Endothelial cell of hepatic sinusoid (primary cell): ENCODE measurements around the gene RNASEH1.

Experiments
- in situ Hi-C: cut with HindIII; loops from 2 replicates; pipeline ENCODE4 v1.10.0; 2017; ENCODE audit warnings: low sequenced_read_pairs

The RNASEH1 gene

GRCh38 chr2:3565117-3565516 is 7.0 kb upstream of the RNASEH1 start:
- in situ Hi-C loops, result no loop called here

- in situ Hi-C loops, result no loop called here
Measured at GRCh38 chr2:3563521-3563976, 5.4 kb upstream of the RNASEH1 start.

- in situ Hi-C loops, result no loop called here
Measured at GRCh38 chr2:3557639-3558204, 411 bp downstream of the RNASEH1 start.

GRCh38 chr2:3553946-3554345 is 4.2 kb downstream of the RNASEH1 start:
- in situ Hi-C loops, result no loop called here

GRCh38 chr2:3547915-3548314 is 10.2 kb downstream of the RNASEH1 start:
- in situ Hi-C loops, result no loop called here

- in situ Hi-C loops, result no loop called here
Measured at GRCh38 chr2:3545788-3546478, 12.2 kb downstream of the RNASEH1 start.

DNA sequence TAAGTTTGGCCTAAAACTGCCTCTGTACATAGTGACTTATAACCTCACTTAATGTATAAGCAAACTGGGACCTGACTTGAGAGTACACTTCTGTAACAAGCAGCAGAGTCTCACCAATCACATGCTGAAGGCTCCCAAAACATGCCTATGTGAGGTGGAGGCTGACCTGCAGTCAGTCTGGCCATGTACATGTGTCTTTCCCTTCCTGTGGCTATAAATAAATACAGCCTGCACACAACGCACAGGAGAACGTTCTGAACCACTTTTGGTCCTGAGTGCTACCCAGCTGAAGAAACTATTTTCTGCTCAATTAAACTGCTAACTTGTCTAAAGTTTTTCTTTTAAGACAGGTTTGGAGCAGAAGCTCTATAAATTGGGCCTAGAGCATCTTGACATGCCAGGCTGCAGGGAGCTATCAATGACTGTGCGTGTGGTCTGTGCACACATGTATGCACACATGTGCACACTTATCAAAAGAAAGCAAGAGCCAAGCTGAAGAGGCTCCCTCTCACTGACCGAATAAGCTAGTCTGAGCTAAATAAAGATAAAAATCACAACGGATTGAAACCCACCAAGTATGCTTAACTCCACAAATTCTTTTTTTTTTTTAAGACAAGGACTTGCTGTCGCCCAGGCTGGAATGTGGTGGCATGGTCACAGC is 15.0 kb downstream of the RNASEH1 start:
- in situ Hi-C loops, result no loop called here

DNA sequence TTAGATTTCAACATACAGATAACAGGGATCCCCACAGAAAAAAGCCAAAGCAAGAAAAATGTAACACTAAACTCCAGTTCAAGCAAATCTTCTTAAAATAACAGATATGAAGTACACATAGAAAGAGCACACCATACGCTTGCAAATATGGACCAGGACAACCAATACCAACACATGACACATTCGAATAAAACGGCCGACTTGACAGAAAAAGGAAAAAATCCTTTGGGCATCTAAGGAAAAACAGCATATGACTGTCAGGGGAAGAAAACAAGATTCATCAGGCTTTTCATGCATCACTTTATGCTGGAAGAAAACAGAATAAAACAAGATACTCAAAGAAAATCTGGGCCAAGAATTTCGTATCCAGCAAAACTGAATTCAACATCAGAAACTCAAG is 16.0 kb downstream of the RNASEH1 start:
- in situ Hi-C loops, result no loop called here

DNA sequence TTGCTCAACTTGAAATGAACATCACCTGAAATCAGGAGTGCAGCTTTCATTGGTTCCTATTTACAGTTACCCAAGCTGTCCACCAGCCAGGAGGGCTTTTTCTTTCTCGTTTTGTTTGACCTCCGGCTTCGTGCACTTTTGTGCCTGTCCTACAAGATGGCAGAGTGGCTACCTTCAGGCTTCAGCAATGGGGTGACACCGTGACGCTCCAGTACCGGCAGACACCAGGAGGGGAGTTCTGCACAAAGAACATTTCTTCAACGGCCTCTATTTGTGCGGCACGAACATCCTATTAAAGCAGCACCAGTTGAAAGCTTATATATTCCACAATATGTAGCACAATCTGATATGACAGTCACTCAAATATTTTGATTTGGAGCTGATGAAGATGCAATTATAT is 18.3 kb downstream of the RNASEH1 start:
- in situ Hi-C loops, result loop anchor here (5.0 kb wide), 1 partner anchor 68 kb away; no protein-coding TSS in a partner anchor

DNA sequence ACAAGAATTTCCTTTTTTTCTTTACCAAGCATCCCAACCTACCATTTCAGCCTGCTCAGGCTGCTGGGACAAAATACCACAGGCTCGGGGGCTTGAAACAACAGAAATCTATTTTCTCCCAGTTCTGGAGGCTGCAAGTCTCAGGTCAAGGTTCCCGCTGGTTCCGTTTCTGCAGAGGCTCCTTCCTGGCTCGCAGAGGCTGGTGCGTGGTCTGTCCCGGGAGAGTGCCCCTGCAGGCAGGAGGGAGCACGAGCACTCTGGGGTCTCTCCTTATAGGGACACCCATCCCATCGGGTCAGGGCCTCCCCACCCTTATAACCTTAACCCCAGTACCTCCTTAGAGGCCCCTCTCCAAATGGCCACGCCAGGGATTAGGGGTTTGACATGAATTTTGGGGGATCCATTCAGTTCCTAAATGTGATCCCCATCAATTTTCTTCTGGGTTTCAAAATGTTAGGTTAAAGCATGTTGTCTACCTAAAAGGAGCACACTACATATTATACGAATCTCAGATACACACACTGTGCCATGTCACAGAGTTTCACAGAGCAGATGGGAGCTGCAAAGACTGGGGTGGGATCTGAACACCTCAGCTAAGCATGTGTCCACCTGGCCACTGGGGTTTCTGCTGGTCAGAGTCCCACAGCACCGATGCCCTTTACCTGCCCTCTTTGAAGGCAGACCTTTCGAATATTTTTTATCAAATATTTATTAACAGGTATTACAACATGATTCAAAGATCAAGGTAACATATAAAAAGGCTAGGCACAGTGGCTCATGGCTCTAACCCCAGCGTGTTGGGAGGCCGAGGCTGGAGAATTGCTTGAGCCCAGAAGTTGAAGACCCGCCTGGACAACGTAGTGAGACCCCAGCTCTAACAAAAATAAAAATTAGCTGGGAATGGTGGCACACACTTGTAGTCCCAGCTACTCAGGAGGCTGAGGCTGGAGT is 21.2 kb downstream of the RNASEH1 start:
- in situ Hi-C loops, result loop anchor here (5.0 kb wide), 1 partner anchor 65 kb away; no protein-coding TSS in a partner anchor

- in situ Hi-C loops, result loop anchor here (5.0 kb wide), 1 partner anchor 64 kb away; no protein-coding TSS in a partner anchor
Measured at GRCh38 chr2:3535794-3536681, 22.1 kb downstream of the RNASEH1 start.

DNA sequence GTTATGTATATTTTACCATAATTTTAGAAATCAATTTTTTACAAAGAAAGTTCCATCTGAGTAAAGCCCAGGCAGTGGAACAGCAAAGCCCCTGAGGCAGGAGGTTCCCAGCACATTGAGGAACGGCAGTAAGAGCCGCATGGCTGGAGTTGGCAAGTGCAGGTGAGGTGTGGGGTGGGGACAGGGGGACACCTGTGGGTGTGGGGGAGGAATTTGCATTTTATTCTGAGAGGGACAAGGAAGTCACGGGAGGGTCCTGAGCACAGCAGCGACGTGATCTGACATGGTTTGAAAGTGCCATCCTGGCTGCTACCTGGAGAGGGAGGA is 22.7 kb downstream of the RNASEH1 start:
- in situ Hi-C loops, result loop anchor here (5.0 kb wide), 1 partner anchor 63 kb away; no protein-coding TSS in a partner anchor

- in situ Hi-C loops, result no loop called here
Measured at GRCh38 chr2:3534251-3534814, 23.8 kb downstream of the RNASEH1 start.

DNA sequence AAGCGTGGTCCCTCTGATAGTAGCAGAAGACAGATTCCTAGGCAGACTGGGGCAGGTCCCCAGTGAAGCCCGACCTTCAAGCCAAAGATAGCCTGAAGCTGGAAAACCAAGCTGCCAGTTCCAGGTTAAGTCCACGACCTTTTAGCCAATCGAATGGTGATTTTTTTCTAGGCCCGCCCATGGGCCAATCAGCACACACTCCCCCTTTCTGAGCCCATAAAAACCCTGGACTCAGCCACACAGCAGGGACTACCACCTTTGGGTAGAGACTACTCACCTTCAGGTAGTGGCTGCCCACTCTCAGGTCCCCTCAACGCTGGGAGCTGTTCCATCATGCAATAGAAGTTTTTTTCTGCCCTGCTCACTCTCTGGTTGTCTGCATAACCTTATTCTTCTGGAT is 24.3 kb downstream of the RNASEH1 start:
- in situ Hi-C loops, result no loop called here

- in situ Hi-C loops, result no loop called here
Measured at GRCh38 chr2:3532941-3533340, 25.2 kb downstream of the RNASEH1 start.

GRCh38 chr2:3529316-3530025 is 28.7 kb downstream of the RNASEH1 start:
- in situ Hi-C loops, result no loop called here

- in situ Hi-C loops, result no loop called here
Measured at GRCh38 chr2:3527886-3528785, 30.0 kb downstream of the RNASEH1 start.

- in situ Hi-C loops, result no loop called here
Measured at GRCh38 chr2:3526871-3527270, 31.3 kb downstream of the RNASEH1 start.
